ENCODE measurements around the gene RIT2. TPM values are rescaled to one million over a fixed set of nuclear protein-coding genes. Genes with fewer than 3 reads are reported as not detected.

Gene RIT2
- polyA plus RNA-seq, 1 donor from 2014 or later, result 1.1 TPM

GRCh38 chr18:43067570-43067969, 47.9 kb downstream of the RIT2 start:
- H3K79me2 ChIP-seq (replicated peaks; ENCODE audit: insufficient read depth, low read length), result no peaks in the 10 kb centered on the region
- no peaks in the 10 kb centered on the region for H4K20me1 ChIP-seq (ENCODE audit: insufficient read depth)
- H3K36me3 ChIP-seq (ENCODE audit: insufficient read depth, low read length), result no peaks in the 10 kb centered on the region
- H3K27me3 ChIP-seq (ENCODE audit: insufficient read depth, low read depth, low read length), result no peaks in the 10 kb centered on the region
- TF ChIP-seq TAF1 (IDR thresholded peaks at IDR 0.05; ENCODE audit: low read depth) (no peak), EZH2 (IDR thresholded peaks at IDR 0.05; ENCODE audit: borderline replicate concordance, insufficient read depth, low read length, poor library complexity, severe bottlenecking) (no peak), POLR2AphosphoS5 (IDR thresholded peaks at IDR 0.05) (no peak), SMC3 (conservative IDR thresholded peaks at IDR 0.05; ENCODE audit: poor library complexity) (no peak), EP300 (conservative IDR thresholded peaks at IDR 0.05; ENCODE audit: poor library complexity, severe bottlenecking) (no peak), RAD21 (conservative IDR thresholded peaks at IDR 0.05) (no peak), MXI1 (conservative IDR thresholded peaks at IDR 0.05; ENCODE audit: poor library complexity, severe bottlenecking) (no peak)
- TF ChIP-seq, protein P1, sequence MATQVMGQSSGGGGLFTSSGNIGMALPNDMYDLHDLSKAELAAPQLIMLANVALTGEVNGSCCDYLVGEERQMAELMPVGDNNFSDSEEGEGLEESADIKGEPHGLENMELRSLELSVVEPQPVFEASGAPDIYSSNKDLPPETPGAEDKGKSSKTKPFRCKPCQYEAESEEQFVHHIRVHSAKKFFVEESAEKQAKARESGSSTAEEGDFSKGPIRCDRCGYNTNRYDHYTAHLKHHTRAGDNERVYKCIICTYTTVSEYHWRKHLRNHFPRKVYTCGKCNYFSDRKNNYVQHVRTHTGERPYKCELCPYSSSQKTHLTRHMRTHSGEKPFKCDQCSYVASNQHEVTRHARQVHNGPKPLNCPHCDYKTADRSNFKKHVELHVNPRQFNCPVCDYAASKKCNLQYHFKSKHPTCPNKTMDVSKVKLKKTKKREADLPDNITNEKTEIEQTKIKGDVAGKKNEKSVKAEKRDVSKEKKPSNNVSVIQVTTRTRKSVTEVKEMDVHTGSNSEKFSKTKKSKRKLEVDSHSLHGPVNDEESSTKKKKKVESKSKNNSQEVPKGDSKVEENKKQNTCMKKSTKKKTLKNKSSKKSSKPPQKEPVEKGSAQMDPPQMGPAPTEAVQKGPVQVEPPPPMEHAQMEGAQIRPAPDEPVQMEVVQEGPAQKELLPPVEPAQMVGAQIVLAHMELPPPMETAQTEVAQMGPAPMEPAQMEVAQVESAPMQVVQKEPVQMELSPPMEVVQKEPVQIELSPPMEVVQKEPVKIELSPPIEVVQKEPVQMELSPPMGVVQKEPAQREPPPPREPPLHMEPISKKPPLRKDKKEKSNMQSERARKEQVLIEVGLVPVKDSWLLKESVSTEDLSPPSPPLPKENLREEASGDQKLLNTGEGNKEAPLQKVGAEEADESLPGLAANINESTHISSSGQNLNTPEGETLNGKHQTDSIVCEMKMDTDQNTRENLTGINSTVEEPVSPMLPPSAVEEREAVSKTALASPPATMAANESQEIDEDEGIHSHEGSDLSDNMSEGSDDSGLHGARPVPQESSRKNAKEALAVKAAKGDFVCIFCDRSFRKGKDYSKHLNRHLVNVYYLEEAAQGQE (IDR thresholded peaks at IDR 0.05; ENCODE audit: borderline replicate concordance), result no peak
- TF ChIP-seq, protein P2, sequence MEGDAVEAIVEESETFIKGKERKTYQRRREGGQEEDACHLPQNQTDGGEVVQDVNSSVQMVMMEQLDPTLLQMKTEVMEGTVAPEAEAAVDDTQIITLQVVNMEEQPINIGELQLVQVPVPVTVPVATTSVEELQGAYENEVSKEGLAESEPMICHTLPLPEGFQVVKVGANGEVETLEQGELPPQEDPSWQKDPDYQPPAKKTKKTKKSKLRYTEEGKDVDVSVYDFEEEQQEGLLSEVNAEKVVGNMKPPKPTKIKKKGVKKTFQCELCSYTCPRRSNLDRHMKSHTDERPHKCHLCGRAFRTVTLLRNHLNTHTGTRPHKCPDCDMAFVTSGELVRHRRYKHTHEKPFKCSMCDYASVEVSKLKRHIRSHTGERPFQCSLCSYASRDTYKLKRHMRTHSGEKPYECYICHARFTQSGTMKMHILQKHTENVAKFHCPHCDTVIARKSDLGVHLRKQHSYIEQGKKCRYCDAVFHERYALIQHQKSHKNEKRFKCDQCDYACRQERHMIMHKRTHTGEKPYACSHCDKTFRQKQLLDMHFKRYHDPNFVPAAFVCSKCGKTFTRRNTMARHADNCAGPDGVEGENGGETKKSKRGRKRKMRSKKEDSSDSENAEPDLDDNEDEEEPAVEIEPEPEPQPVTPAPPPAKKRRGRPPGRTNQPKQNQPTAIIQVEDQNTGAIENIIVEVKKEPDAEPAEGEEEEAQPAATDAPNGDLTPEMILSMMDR (IDR thresholded peaks at IDR 0.05; ENCODE audit: poor library complexity, severe bottlenecking), result no peak
- H3K9me3 ChIP-seq (ENCODE audit: low read length), result no peaks in the 10 kb centered on the region
- H3K9me2 ChIP-seq (ENCODE audit: insufficient read depth, low read length), result no peaks in the 10 kb centered on the region
- no peak overlapping the region for H2AFZ ChIP-seq (ENCODE audit: low read depth, low read length)
- no peak overlapping the region for H3K4me2 ChIP-seq (ENCODE audit: low read length)
- H3K4me3 ChIP-seq (ENCODE audit: low read length), result no peak overlapping the region
- no peak overlapping the region for H3K9ac ChIP-seq (ENCODE audit: low read length)
- no peaks in the 10 kb centered on the region for H3F3A ChIP-seq (ENCODE audit: insufficient read depth, low read length, poor library complexity, severe bottlenecking)
- H3K27ac ChIP-seq (ENCODE audit: low read length), result no peak overlapping the region

GRCh38 chr18:43061816-43062215, 53.7 kb downstream of the RIT2 start:
- Histone ChIP-seq H3K9ac (ENCODE audit: low read length) (no peak overlapping the region), H2AFZ (ENCODE audit: low read depth, low read length) (no peak overlapping the region)
- TF ChIP-seq EP300 (conservative IDR thresholded peaks at IDR 0.05; ENCODE audit: poor library complexity, severe bottlenecking) (no peak), POLR2AphosphoS5 (IDR thresholded peaks at IDR 0.05) (no peak), MXI1 (conservative IDR thresholded peaks at IDR 0.05; ENCODE audit: poor library complexity, severe bottlenecking) (no peak), SMC3 (conservative IDR thresholded peaks at IDR 0.05; ENCODE audit: poor library complexity) (no peak), TAF1 (IDR thresholded peaks at IDR 0.05; ENCODE audit: low read depth) (no peak), RAD21 (conservative IDR thresholded peaks at IDR 0.05) (no peak), EZH2 (IDR thresholded peaks at IDR 0.05; ENCODE audit: borderline replicate concordance, insufficient read depth, low read length, poor library complexity, severe bottlenecking) (no peak)
- TF ChIP-seq, protein P1 (IDR thresholded peaks at IDR 0.05; ENCODE audit: borderline replicate concordance), result no peak
- TF ChIP-seq, protein P2 (IDR thresholded peaks at IDR 0.05; ENCODE audit: poor library complexity, severe bottlenecking), result no peak

More at GRCh38 chr18:43061816-43062215, 53.7 kb downstream of the RIT2 start:
- Histone ChIP-seq H3K27ac (ENCODE audit: low read length) (no peak overlapping the region), H3K9me2 (ENCODE audit: insufficient read depth, low read length) (no peaks in the 10 kb centered on the region), H3K4me3 (ENCODE audit: low read length) (no peak overlapping the region), H3K36me3 (ENCODE audit: insufficient read depth, low read length) (no peaks in the 10 kb centered on the region), H4K20me1 (ENCODE audit: insufficient read depth) (no peaks in the 10 kb centered on the region), H3F3A (ENCODE audit: insufficient read depth, low read length, poor library complexity, severe bottlenecking) (no peaks in the 10 kb centered on the region), H3K79me2 (replicated peaks; ENCODE audit: insufficient read depth, low read length) (no peaks in the 10 kb centered on the region), H3K4me2 (ENCODE audit: low read length) (no peak overlapping the region), H3K9me3 (ENCODE audit: low read length) (no peaks in the 10 kb centered on the region), H3K27me3 (ENCODE audit: insufficient read depth, low read depth, low read length) (no peaks in the 10 kb centered on the region)
